Measurements from ENCODE around the gene HNRNPL.
"Not testable (repeated sequence)": the region's sequence is repeated elsewhere in the genome, so short reads cannot be mapped to it uniquely, and the experiment has no call there.

The HNRNPL gene

DNA sequence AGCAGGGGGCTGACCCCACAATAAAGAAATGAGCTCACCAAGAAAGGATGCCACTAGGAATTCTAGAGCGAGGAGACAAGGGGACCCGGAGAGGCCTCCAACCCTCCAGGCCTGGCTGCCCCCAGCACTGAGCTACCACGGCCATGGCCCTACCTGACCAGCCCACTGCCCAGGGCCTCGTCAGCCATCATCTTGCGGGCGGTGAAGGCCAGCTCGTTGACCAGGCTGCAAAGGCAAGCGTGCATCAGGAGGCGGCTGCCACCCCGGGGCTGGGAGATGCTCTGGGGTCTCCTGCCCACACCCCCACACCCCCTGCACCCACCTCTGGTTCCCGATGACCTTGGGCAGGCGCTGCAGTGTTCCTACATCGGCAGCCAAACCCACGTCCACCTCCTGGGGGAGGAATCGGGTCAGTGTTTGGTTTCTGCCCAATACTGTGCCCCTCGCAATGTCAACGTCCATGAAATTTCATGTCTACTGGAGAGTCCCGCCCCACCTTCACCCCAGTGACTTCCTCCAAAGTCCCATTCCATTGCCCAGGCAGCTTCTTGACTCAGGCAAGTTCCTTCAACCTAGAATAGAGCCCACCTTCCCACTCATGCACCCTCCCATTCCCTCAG is 33.5 kb downstream of the HNRNPL start:
- Histone ChIP-seq H2BK5ac (ENCODE audit: low read length) (no peak overlapping the region), H3K27ac (ENCODE audit: low read depth, low read length) (no peak overlapping the region), H3K23ac (ENCODE audit: low read length) (no peak overlapping the region), H3K36me3 (ENCODE audit: control insufficient read depth, insufficient read depth, low read length) (no peaks in the 10 kb centered on the region), H3K79me2 (ENCODE audit: control insufficient read depth, insufficient read depth, low read length) (no peaks in the 10 kb centered on the region), H3K27me3 (ENCODE audit: insufficient read depth, low read length, poor library complexity) (no peaks in the 10 kb centered on the region), H2BK120ac (ENCODE audit: low read depth, low read length) (no peak overlapping the region), H3K56ac (ENCODE audit: low read length) (no peak overlapping the region), H3K4me3 (ENCODE audit: low read length) (no peak overlapping the region), H4K8ac (ENCODE audit: low read depth, low read length) (no peak overlapping the region), H2BK15ac (replicated peaks; ENCODE audit: low read depth) (no peak overlapping the region), H3K9ac (ENCODE audit: low read length) (no peak overlapping the region), H2AK5ac (ENCODE audit: low read length) (no peak overlapping the region), H3K4ac (ENCODE audit: low read depth, low read length) (no peak overlapping the region), H4K5ac (ENCODE audit: low read length) (no peak overlapping the region), H3K4me1 (ENCODE audit: control insufficient read depth, low read depth, low read length) (no peaks in the 10 kb centered on the region), H3K18ac (ENCODE audit: low read length) (no peak overlapping the region), H3K4me2 (ENCODE audit: low read length) (no peak overlapping the region), H3K79me1 (ENCODE audit: low read length) (no peaks in the 10 kb centered on the region)
- DNase-seq, result no peak
- no CpG with 5 or more reads among the region's 18 CpGs for WGBS (ENCODE audit: extremely low coverage, insufficient coverage, low lambda C conversion rate)

DNA sequence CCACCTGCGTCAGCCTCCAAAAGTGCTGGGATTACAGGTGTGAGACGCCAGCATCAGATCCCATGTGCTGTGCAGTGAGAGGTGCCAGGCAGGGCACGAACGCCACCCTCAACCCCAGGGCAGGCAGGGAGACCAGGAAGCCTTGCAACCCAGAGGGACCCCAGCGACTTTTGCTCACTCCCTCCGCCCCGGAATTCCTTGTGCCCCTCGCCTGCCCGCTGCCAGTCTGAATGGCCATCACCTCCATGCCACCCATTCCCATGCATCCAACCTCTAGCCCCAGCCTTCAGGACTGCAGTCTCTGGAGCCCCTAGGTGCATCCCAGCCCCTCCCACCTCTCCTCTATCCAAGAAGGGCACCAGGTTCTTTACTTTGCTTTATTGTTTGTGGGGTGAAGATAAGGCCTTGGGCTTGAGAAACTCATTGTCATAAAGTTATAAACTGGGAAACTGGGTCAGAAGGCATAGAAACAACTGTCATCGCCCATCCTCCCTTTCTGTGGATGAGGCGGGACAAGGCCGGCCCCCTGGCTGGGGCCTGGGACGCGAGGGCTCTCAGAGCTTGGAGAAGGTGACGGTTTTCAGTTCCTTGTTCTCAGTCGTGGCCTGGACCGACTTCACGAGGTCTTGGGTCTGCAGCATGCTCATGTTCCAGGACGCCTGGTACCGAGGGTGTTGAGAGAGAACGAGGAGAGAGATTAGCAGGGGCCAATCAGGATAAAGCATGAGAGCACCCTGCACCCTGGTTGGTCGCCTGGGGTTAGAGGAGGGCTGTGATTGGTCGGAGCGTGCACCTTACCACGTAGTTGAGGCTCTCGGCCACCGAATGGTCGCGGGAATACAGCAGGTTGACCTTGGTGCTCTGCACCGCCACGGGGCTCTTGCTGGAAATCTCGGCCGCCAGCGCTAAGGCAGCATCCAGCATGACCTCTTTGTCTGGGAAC is 34.5 kb downstream of the HNRNPL start:
- no CpG with 5 or more reads among the region's 34 CpGs for WGBS (ENCODE audit: extremely low coverage, insufficient coverage, low lambda C conversion rate)
- DNase-seq, result no peak
- H3K4me1 ChIP-seq (ENCODE audit: control insufficient read depth, low read depth, low read length), result no peaks in the 10 kb centered on the region
- H4K8ac ChIP-seq (ENCODE audit: low read depth, low read length), result no peak overlapping the region
- no peak overlapping the region for H3K9ac ChIP-seq (ENCODE audit: low read length)
- H3K27me3 ChIP-seq (ENCODE audit: insufficient read depth, low read length, poor library complexity), result no peaks in the 10 kb centered on the region
- no peaks in the 10 kb centered on the region for H3K79me1 ChIP-seq (ENCODE audit: low read length)
- no peak overlapping the region for H3K4ac ChIP-seq (ENCODE audit: low read depth, low read length)
- H2AK5ac ChIP-seq (ENCODE audit: low read length), result no peak overlapping the region
- no peak overlapping the region for H3K4me3 ChIP-seq (ENCODE audit: low read length)
- no peak overlapping the region for H4K5ac ChIP-seq (ENCODE audit: low read length)
- no peak overlapping the region for H3K4me2 ChIP-seq (ENCODE audit: low read length)
- no peak overlapping the region for H3K27ac ChIP-seq (ENCODE audit: low read depth, low read length)
- no peak overlapping the region for H3K56ac ChIP-seq (ENCODE audit: low read length)
- H3K18ac ChIP-seq (ENCODE audit: low read length), result no peak overlapping the region
- H3K36me3 ChIP-seq (ENCODE audit: control insufficient read depth, insufficient read depth, low read length), result no peaks in the 10 kb centered on the region
- H2BK15ac ChIP-seq (replicated peaks; ENCODE audit: low read depth), result no peak overlapping the region
- H3K79me2 ChIP-seq (ENCODE audit: control insufficient read depth, insufficient read depth, low read length), result no peaks in the 10 kb centered on the region
- H2BK120ac ChIP-seq (ENCODE audit: low read depth, low read length), result no peak overlapping the region
- no peak overlapping the region for H2BK5ac ChIP-seq (ENCODE audit: low read length)
- H3K23ac ChIP-seq (ENCODE audit: low read length), result no peak overlapping the region

DNA sequence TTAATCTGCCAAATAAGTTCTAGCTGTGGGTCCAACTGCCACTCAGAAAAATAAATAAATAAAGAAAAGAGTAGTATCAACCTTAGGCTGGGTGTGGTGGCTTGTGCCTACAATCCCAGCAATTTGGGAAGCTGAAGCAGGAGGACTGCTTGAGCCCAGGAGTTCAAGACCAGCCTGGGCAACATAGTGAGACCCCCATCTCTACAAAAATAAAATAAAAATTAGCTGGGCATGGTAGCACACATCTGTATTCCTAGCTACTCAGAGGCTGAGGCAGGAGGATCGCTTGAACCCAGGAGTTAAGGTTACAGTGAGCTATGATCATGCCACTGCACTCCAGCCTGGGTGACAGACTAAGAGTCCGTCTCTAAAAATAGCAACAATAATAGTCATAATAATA is 35.9 kb downstream of the HNRNPL start:
- not testable (repeated sequence) for H3K4me1 ChIP-seq (ENCODE audit: control insufficient read depth, low read depth, low read length); H2BK120ac ChIP-seq (ENCODE audit: low read depth, low read length); DNase-seq; H3K9ac ChIP-seq (ENCODE audit: low read length); H3K18ac ChIP-seq (ENCODE audit: low read length); H3K79me2 ChIP-seq (ENCODE audit: control insufficient read depth, insufficient read depth, low read length); H3K56ac ChIP-seq (ENCODE audit: low read length); H2BK15ac ChIP-seq (replicated peaks; ENCODE audit: low read depth); H4K8ac ChIP-seq (ENCODE audit: low read depth, low read length); H3K27ac ChIP-seq (ENCODE audit: low read depth, low read length); H2AK5ac ChIP-seq (ENCODE audit: low read length); H3K4me3 ChIP-seq (ENCODE audit: low read length); H3K4me2 ChIP-seq (ENCODE audit: low read length); H3K23ac ChIP-seq (ENCODE audit: low read length); H3K79me1 ChIP-seq (ENCODE audit: low read length); H2BK5ac ChIP-seq (ENCODE audit: low read length); H3K27me3 ChIP-seq (ENCODE audit: insufficient read depth, low read length, poor library complexity); H4K5ac ChIP-seq (ENCODE audit: low read length); H3K36me3 ChIP-seq (ENCODE audit: control insufficient read depth, insufficient read depth, low read length); H3K4ac ChIP-seq (ENCODE audit: low read depth, low read length)
- no CpG with 5 or more reads among the region's 2 CpGs for WGBS (ENCODE audit: extremely low coverage, insufficient coverage, low lambda C conversion rate)

DNA sequence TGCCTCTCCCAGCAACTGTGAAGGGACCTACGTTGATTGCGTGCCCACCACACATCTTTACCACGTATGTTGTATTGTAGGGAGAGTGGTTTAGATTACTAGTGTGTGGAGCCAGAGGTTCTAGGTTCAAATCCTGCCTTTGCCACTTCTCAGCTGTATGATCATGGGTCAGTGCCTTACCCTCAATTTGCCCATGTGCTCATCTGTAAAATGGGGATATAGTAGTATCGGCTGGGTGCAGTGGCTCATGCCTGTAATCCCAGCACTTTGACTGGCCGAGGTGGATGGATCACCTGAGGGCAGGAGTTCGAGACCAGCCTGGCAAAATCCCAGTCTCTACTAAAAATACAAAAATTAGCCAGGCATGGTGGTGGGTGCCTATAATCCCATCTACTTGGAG is 36.5 kb downstream of the HNRNPL start:
- Histone ChIP-seq H3K4me2 (ENCODE audit: low read length) (no peak overlapping the region), H3K9ac (ENCODE audit: low read length) (no peak overlapping the region), H3K4me1 (ENCODE audit: control insufficient read depth, low read depth, low read length) (no peaks in the 10 kb centered on the region), H3K27ac (ENCODE audit: low read depth, low read length) (no peak overlapping the region), H3K79me1 (ENCODE audit: low read length) (no peaks in the 10 kb centered on the region), H3K4me3 (ENCODE audit: low read length) (no peak overlapping the region), H3K79me2 (ENCODE audit: control insufficient read depth, insufficient read depth, low read length) (no peaks in the 10 kb centered on the region), H2BK15ac (replicated peaks; ENCODE audit: low read depth) (no peak overlapping the region), H2BK120ac (ENCODE audit: low read depth, low read length) (no peak overlapping the region), H3K27me3 (ENCODE audit: insufficient read depth, low read length, poor library complexity) (no peaks in the 10 kb centered on the region), H4K8ac (ENCODE audit: low read depth, low read length) (no peak overlapping the region), H3K18ac (ENCODE audit: low read length) (no peak overlapping the region), H2BK5ac (ENCODE audit: low read length) (no peak overlapping the region), H2AK5ac (ENCODE audit: low read length) (no peak overlapping the region), H3K36me3 (ENCODE audit: control insufficient read depth, insufficient read depth, low read length) (no peaks in the 10 kb centered on the region), H3K23ac (ENCODE audit: low read length) (no peak overlapping the region), H3K4ac (ENCODE audit: low read depth, low read length) (no peak overlapping the region), H4K5ac (ENCODE audit: low read length) (no peak overlapping the region), H3K56ac (ENCODE audit: low read length) (no peak overlapping the region)
- no CpG with 5 or more reads among the region's 6 CpGs for WGBS (ENCODE audit: extremely low coverage, insufficient coverage, low lambda C conversion rate)
- DNase-seq, result no peak

DNA sequence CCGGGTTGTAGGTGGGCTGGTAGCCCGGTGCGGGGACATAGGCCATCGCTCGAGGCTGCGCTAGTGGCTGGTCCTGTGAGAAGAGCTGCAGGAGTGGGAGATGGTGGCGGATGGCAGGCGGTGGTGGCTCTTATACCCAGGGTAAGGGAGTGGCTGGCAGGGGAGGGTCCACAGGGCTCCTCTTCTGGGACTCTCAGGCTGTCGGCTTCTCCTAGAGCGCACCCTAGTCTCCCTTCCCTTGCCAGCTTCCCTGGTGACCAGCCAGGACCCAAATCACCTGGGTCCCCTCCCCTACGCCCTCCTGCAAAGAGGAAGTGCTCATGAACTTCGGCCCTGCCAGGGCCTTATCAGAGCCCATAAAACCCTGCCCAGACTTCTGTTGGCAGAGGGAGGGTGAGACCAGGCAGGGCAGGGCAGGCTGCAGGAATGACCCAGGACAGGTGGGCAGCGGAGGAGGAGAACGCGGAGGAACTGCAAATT is 36.9 kb downstream of the HNRNPL start, which contains the start of gene LGALS4:
Gene LGALS4 (minus strand): TSS at position 105 of the 480 bp plus-strand sequence. CDS start 59 bp downstream, at position 46.
- no peak within 1 kb of the TSS for H3K4me2 ChIP-seq (ENCODE audit: low read length)
- no peaks in the 10 kb centered on the region for H3K4me1 ChIP-seq (ENCODE audit: control insufficient read depth, low read depth, low read length)
- H4K5ac ChIP-seq (ENCODE audit: low read length), result no peak within 1 kb of the TSS
- no peak within 1 kb of the TSS for H3K4me3 ChIP-seq (ENCODE audit: low read length)
- WGBS (ENCODE audit: extremely low coverage, insufficient coverage, low lambda C conversion rate), result no CpG with 5 or more reads among the region's 15 CpGs
- H3K56ac ChIP-seq (ENCODE audit: low read length), result no peak within 1 kb of the TSS
- H3K27me3 ChIP-seq (ENCODE audit: insufficient read depth, low read length, poor library complexity), result no peaks in the 10 kb centered on the region
- H3K23ac ChIP-seq (ENCODE audit: low read length), result no peak within 1 kb of the TSS
- no peak within 1 kb of the TSS for H3K9ac ChIP-seq (ENCODE audit: low read length)
- no peak within 1 kb of the TSS for H2AK5ac ChIP-seq (ENCODE audit: low read length)
- H3K27ac ChIP-seq (ENCODE audit: low read depth, low read length), result no peak within 1 kb of the TSS
- H3K79me1 ChIP-seq (ENCODE audit: low read length), result no peaks in the 10 kb centered on the region
- no peak within 1 kb of the TSS for H3K4ac ChIP-seq (ENCODE audit: low read depth, low read length)
- H2BK15ac ChIP-seq (replicated peaks; ENCODE audit: low read depth), result no peak within 1 kb of the TSS
- no peak for DNase-seq
- no peaks in the 10 kb centered on the region for H3K79me2 ChIP-seq (ENCODE audit: control insufficient read depth, insufficient read depth, low read length)
- no peak within 1 kb of the TSS for H4K8ac ChIP-seq (ENCODE audit: low read depth, low read length)
- H2BK5ac ChIP-seq (ENCODE audit: low read length), result no peak within 1 kb of the TSS
- no peak within 1 kb of the TSS for H2BK120ac ChIP-seq (ENCODE audit: low read depth, low read length)
- no peaks in the 10 kb centered on the region for H3K36me3 ChIP-seq (ENCODE audit: control insufficient read depth, insufficient read depth, low read length)
- no peak within 1 kb of the TSS for H3K18ac ChIP-seq (ENCODE audit: low read length)
